Pancreas (tissue), 10 donors: ENCODE results near the gene FGA. TPM values are rescaled to one million over a fixed set of nuclear protein-coding genes. Genes with fewer than 3 reads are reported as not detected.

Experiments used
- ATAC-seq, 4 donors: fragments of 200-7000 bp; cut with Tn5 transposase; one replicate each; pipeline versions ENCODE4 v1.8.0 to v1.9.1; 2020; ENCODE audit warnings: mild to moderate bottlenecking in 4 of 4, moderate library complexity in 4 of 4
- DNase-seq, 6 donors: peaks; one replicate each; pipeline ENCODE4 v3.0.0-alpha.2; 2020
- FAIRE-seq: peaks from 2 replicates; lab custom pipeline; 2012; peaks lifted over from hg19 to GRCh38; lab: Jason Lieb, UNC
- H3K27ac ChIP-seq, 4 donors: fragments of 200-600 bp; sonication (generic); 1 replicate in 3 of 4; 2 replicates in 1 of 4; pipeline versions ENCODE4 v1.5.0 to v1.8.0; 2020
- H3K27me3 ChIP-seq, 4 donors: fragments of 200-600 bp; one replicate each; pipeline ENCODE4 v1.8.0; 2021
- H3K36me3 ChIP-seq, 3 donors: fragments of 200-600 bp; sonication (generic) in 1 of 3; one replicate each; pipeline versions ENCODE4 v1.5.0 to v1.8.0; 2020 to 2021
- H3K4me1 ChIP-seq, 3 donors: fragments of 200-600 bp; one replicate each; pipeline ENCODE4 v1.8.0; 2021
- H3K4me3 ChIP-seq, 4 donors: fragments of 200-600 bp; sonication (generic) in 2 of 4; one replicate each; pipeline versions ENCODE4 v1.5.0 to v1.8.0; 2020 to 2021
- H3K9me3 ChIP-seq, 4 donors: fragments of 200-600 bp; one replicate each; pipeline ENCODE4 v1.8.0; 2021
- CTCF ChIP-seq, 4 donors: fragments of 200-600 bp; sonication (generic) in 3 of 4; IDR thresholded peaks; one replicate each; pipeline versions ENCODE4 v1.5.0 to v1.8.0; 2021; ENCODE audit warnings: antibody characterized with exemption in 4 of 4
- WGBS, 2 donors: extraction: QIAGEN DNeasy Blood & Tissue Kit; methylation state at CpG; one replicate each; pipeline ENCODE4 v1.1.7; 2013; 5-methylcytosine and 5-hydroxymethylcytosine counted together
- intact Hi-C, 3 donors: fragments of 100-400 bp; cut with DNase I; formaldehyde crosslinking; loops; one replicate each; pipeline versions ENCODE4 v1.11.1 to v1.14.2; 2022
- polyA plus RNA-seq, 2 donors: library from polyadenylated mRNA; stranded (reverse); fragments of 200-250 nt; gene quantifications; one replicate each; pipeline ENCODE4 v1.2.3, GENCODE V29; 2013
- total RNA-seq, 6 donors: library from RNA; stranded (reverse); fragmentation: NEBNext Ultra II Directional in 4 of 6; extraction: Animal tissue kit (Norgen Biotek cat#: 25700) in 4 of 6; gene quantifications; one replicate each; pipeline versions ENCODE4 v1.2.1 to v1.2.4, GENCODE V29; 2021 to 2023
- donor health status: healthy with polysubstance abuse.
- donor health status: DM: no; HTN: no; CAD: no; lungs with moderate emphysema.
- donor health status: DM: no; HTN: no; CAD: no.
- donor health status: control.
- donor health status: control.
- donor health status: Bipolar disorder and iron deficiency.
- donor health status: DM: yes; HTN: yes; CAD: no.
- donor health status: DM: no; HTN: no; CAD: no.
- donor health status: DM: no; HTN: no; CAD: no.
- donor health status: DM: yes; HTN: yes; CAD: no.

Gene FGA
- total and polyA plus RNA-seq, 8 donors = 0.09 to 30.3 (median 7.7) TPM

DNA sequence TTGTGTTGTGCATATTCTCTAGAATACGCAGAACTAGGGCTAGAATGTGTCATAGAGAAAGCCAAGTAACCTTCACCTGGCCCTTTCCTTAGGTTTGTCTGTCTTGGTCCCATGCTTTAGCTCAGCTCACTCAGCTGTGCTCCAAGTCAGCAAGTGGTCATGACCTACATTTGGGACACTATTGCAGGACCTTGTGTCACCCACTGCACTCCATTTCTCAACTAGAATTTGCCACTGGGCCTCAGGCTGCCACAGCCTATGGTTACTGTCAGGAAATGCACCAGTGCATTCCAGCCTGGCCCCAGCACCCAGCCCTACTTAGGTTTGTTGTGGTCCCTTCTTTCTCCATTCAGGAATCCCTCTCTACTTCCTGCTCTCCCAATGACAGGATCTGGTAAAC is 29.6 kb upstream of the FGA start:
- FAIRE-seq (no peak), ATAC-seq (no peak), DNase-seq (no peak)
- no peak for TF ChIP-seq CTCF (IDR thresholded peaks at IDR 0.05)
- H3K4me1 ChIP-seq = peaks cover 0 to 23% (median 13%) of the 10 kb centered on the region in 3 donors
- H3K9me3 ChIP-seq = no peaks in the 10 kb centered on the region
- no peak overlapping the region for H3K27ac ChIP-seq
- no peaks in the 10 kb centered on the region for H3K36me3 ChIP-seq
- H3K27me3 ChIP-seq = no peaks in the 10 kb centered on the region
- intact Hi-C loops = loop anchor here in 2 of 3 donors (2.0 to 5.0 kb wide), 2 partner anchors 63 kb away; no protein-coding TSS in a partner anchor
- 42 to 93% methylated on average over 1 of the region's 1 CpG for WGBS, 2 donors
- no peak overlapping the region for H3K4me3 ChIP-seq

DNA sequence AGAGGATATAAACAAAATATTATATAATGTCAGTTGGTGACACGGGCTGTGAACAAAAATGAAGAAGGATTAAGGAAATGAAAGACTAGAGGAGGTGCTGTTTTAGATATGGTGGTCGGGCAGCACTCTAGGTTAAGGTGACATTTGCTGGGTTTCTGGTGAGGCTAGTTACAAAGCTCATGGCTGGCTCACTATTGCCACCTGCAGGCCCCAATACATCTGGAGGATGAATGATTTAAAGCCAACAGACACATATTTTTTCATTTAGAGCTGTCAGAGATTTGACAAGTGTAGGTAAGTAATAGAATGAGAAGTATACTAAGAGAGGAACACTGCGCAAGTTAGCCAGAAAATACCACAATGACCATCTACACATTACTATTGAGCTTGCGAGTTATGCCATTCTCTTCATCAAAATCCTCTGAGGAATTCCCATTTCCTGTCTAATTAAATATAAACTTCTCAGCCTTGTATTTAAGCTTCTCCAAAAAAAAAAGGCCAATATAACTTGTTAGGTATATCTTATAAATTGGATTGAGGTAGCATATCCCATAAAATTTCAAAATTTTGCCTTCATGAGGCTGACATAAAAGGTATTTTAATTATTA is 28.3 kb upstream of the FGA start:
- intact Hi-C loops = no loop called here
- TF ChIP-seq CTCF (IDR thresholded peaks at IDR 0.05) = peak in 3 of 4 donors; percentile 29 to 56 (median 46)
- FAIRE-seq (no peak), DNase-seq (peak in 4 of 6 donors; percentile 27 to 66 (median 34)), ATAC-seq (peak; percentile 66 to 83 (median 82))
- whole genome bisulfite sequencing, 2 donors = 32 to 36% methylated on average over 4 of the region's 4 CpGs
- no peaks in the 10 kb centered on the region for H3K9me3 ChIP-seq
- no peak overlapping the region for H3K4me3 ChIP-seq
- H3K27ac ChIP-seq = no peak overlapping the region
- peaks cover 0 to 7% (median 0%) of the 10 kb centered on the region in 4 donors for H3K27me3 ChIP-seq
- no peaks in the 10 kb centered on the region for H3K36me3 ChIP-seq
- H3K4me1 ChIP-seq = peaks cover 0 to 32% (median 13%) of the 10 kb centered on the region in 3 donors

GRCh38 chr4:154617820-154618317 is 27.3 kb upstream of the FGA start:
- Histone ChIP-seq H3K36me3 (no peaks in the 10 kb centered on the region), H3K9me3 (no peaks in the 10 kb centered on the region), H3K27me3 (peaks cover 0 to 7% (median 0%) of the 10 kb centered on the region in 4 donors), H3K27ac (no peak overlapping the region), H3K4me1 (peaks cover 0 to 32% (median 13%) of the 10 kb centered on the region in 3 donors), H3K4me3 (no peak overlapping the region)
- intact Hi-C loops = no loop called here
- FAIRE-seq = no peak
- DNase-seq = no peak
- TF ChIP-seq CTCF (IDR thresholded peaks at IDR 0.05) = no peak
- ATAC-seq = peak in 1 of 4 donors; percentile 20
- 31 to 37% methylated on average over 5 of the region's 5 CpGs for WGBS, 2 donors

DNA sequence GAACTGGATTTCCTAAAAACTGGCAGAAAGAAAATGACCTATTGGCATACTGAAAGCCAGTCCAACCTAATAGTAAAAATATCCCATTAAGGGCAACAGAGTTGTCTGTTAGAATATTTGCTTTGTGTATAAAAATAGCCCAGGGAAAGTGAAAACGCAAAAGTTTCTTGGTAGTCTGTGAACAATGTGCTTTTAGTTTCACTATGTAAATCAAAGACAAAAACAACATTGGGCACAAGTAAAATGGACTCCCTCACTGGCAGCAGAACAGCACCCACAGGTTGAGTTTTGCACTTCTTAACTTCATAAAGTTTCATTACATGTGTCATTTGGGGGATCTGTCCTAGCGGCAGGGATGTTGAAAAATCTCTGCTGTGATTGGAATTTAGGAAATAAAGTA is 26.2 kb upstream of the FGA start:
- Histone ChIP-seq H3K4me3 (no peak overlapping the region), H3K27me3 (peaks cover 0 to 7% (median 0%) of the 10 kb centered on the region in 4 donors), H3K4me1 (peaks cover 0 to 32% (median 13%) of the 10 kb centered on the region in 3 donors), H3K36me3 (no peaks in the 10 kb centered on the region), H3K9me3 (no peaks in the 10 kb centered on the region), H3K27ac (no peak overlapping the region)
- no peak for TF ChIP-seq CTCF (IDR thresholded peaks at IDR 0.05)
- 48 to 53% methylated on average over 2 of the region's 2 CpGs for WGBS, 2 donors
- DNase-seq = no peak
- intact Hi-C loops = no loop called here
- peak in 2 of 4 donors; percentile 24 to 35 for ATAC-seq
- no peak for FAIRE-seq

DNA sequence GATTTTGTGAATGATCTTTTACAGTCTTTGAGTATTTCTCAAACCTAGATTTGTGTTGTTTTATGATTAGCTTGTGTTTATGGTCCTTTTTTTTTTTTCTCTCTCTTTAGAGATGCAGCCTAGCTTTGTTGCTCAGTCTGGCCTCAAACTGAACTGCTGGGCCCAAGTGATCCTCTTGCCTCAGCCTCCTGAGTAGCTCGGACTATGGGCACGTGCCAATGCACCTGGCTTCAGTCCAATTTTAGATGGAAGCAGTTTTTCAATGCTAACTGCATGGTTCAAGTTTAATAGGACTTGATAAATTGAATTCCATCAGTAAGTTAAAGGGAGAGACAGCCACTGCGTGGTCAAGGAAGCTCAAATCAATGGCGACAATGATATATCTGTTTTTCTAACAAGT is 25.7 kb upstream of the FGA start:
- no peak for TF ChIP-seq CTCF (IDR thresholded peaks at IDR 0.05)
- FAIRE-seq = no peak
- no peak for DNase-seq
- no peaks in the 10 kb centered on the region for H3K36me3 ChIP-seq
- peaks cover 0 to 32% (median 13%) of the 10 kb centered on the region in 3 donors for H3K4me1 ChIP-seq
- intact Hi-C loops = no loop called here
- ATAC-seq = no peak
- H3K27ac ChIP-seq = no peak overlapping the region
- no peak overlapping the region for H3K4me3 ChIP-seq
- peaks cover 0 to 7% (median 0%) of the 10 kb centered on the region in 4 donors for H3K27me3 ChIP-seq
- WGBS, 2 donors = 36 to 41% methylated on average over 4 of the region's 4 CpGs
- no peaks in the 10 kb centered on the region for H3K9me3 ChIP-seq
